ENCODE data around the gene LRRC75B.

LRRC75B gene

GRCh38 chr22:24584871-24585411 lies 7.9 kb downstream of the LRRC75B start:
- no peak for DNase-seq

- DNase-seq, result no peak
Measured at GRCh38 chr22:24584166-24584790, 8.6 kb downstream of the LRRC75B start.

GRCh38 chr22:24583221-24584165 lies 9.4 kb downstream of the LRRC75B start:
- DNase-seq, result peak; percentile 85

GRCh38 chr22:24582056-24582814 lies 10.6 kb downstream of the LRRC75B start:
- no peak for DNase-seq

- DNase-seq, result no peak
Measured at GRCh38 chr22:24580276-24580675, 12.6 kb downstream of the LRRC75B start.

GRCh38 chr22:24579258-24579601 lies 13.6 kb downstream of the LRRC75B start:
- no peak for DNase-seq

- peak; percentile 28 for DNase-seq
Measured at GRCh38 chr22:24578355-24579257, 14.3 kb downstream of the LRRC75B start.

GRCh38 chr22:24576778-24577177 lies 16.1 kb downstream of the LRRC75B start:
- DNase-seq, result no peak

- DNase-seq, result no peak
Measured at GRCh38 chr22:24571266-24571665, 21.6 kb downstream of the LRRC75B start.

- DNase-seq, result no peak
Measured at GRCh38 chr22:24567668-24568067, 25.2 kb downstream of the LRRC75B start.

- no peak for DNase-seq
Measured at GRCh38 chr22:24566899-24567511, 25.9 kb downstream of the LRRC75B start.

GRCh38 chr22:24565077-24565476 lies 27.8 kb downstream of the LRRC75B start:
- no peak for DNase-seq

- DNase-seq, result no peak
Measured at GRCh38 chr22:24564376-24565058, 28.4 kb downstream of the LRRC75B start.

GRCh38 chr22:24563246-24563645 lies 29.6 kb downstream of the LRRC75B start:
- no peak for DNase-seq

- no peak for DNase-seq
Measured at GRCh38 chr22:24559471-24559870, 33.4 kb downstream of the LRRC75B start.

- DNase-seq, result peak; percentile 99
Measured at GRCh38 chr22:24555165-24556039, 37.5 kb downstream of the LRRC75B start, which contains the start of gene SNRPD3. Gene SNRPD3 (plus strand): TSS chr22:24555999. CDS start chr22:24557675, 1,676 bp downstream.

GRCh38 chr22:24554313-24555164 lies 38.3 kb downstream of the LRRC75B start, which contains the start of gene GUCD1:
Gene GUCD1 (minus strand): TSS chr22:24555138. CDS start chr22:24554991, 147 bp downstream.
- peak; percentile 62 for DNase-seq

GRCh38 chr22:24553597-24554312 lies 39.1 kb downstream of the LRRC75B start:
- peak; percentile 56 for DNase-seq

Data from NCI-H69 (cell line).